Measurements from ENCODE around the gene PPARA.

- TF ChIP-seq ZFX (IDR thresholded peaks at IDR 0.05; ENCODE audit: borderline replicate concordance) (no peak), CTCF (IDR thresholded peaks at IDR 0.05) (no peak)
Observed at GRCh38 chr22:46113910-46114517, 36.3 kb upstream of the PPARA start.
